ENCODE data around the gene GET3.
A peak's percentile ranks its signal among the peaks of the same experiment; 100 is the strongest.
"Not testable (repeated sequence)": the region's sequence is repeated elsewhere in the genome, so short reads cannot be mapped to it uniquely, and the experiment has no call there.

The GET3 gene

GRCh38 chr19:12793290-12794195 lies 56.2 kb downstream of the GET3 start:
- DNase-seq = peak; percentile 95

GRCh38 chr19:12794196-12794941 lies 57.1 kb downstream of the GET3 start:
- peak; percentile 50 for DNase-seq

DNA sequence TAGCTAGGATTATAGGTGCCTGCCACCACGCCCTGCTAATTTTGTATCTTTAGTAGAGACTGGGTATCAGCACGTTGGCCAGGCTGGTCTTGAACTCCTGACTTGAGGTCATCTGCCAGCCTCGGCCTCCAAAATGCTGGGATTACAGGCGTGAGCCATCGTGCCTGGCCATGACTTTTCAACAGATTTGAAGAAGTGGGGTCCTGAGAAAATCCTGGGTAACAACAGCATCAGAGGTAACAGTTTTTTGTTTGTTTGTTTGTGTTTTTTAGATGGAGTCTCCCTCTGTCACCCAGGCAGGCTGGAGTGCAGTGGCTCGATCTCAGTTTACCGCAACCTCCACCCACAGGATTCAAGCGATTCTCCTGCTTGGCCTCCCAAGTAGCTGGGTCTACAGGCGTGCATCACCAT lies 57.7 kb downstream of the GET3 start:
- DNase-seq = no peak

DNA sequence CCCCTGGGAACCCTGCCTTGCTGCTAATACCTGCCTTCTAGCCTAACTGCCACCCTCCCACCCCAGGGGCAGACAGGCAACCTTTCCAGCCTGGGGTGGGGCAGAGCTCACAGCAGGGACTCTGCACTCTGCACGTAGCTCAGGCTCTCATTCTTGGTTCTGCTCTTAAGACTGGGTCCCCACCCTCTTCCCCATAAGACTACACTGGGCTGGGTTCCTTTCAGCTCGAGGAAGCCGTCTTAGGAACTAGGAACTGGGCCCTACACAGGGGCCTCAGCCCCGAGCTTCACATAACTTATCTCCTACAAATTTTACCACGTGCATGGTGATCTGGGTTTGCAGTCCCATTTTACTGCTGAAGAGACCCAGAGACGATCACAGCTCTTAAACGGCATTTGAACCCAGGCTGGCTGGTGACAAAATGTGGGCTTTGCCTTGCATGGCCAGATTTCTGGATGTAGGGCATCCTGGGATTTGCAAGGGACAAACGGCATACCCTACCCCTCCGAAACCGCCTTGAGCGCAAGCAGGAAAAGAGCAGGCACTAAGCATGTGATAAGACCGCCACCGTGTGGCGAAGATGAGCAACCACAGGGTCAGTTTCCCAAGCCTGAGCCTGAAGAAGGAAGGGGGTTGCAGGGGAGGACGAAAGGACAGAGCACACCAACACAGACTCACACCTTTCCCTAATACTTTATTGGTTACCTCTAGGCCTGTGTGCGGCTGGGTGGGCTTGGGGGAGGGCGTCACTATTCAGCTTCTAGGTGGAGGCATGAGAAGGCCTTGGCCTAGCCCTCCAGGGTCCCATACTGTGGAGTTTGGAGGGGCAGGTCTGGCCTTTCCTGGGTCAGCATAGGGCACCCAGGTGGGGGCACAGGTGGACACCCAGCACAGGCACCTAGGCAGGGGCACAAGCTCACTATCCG lies 59.1 kb downstream of the GET3 start:
- DNase-seq = peak; percentile 86

DNA sequence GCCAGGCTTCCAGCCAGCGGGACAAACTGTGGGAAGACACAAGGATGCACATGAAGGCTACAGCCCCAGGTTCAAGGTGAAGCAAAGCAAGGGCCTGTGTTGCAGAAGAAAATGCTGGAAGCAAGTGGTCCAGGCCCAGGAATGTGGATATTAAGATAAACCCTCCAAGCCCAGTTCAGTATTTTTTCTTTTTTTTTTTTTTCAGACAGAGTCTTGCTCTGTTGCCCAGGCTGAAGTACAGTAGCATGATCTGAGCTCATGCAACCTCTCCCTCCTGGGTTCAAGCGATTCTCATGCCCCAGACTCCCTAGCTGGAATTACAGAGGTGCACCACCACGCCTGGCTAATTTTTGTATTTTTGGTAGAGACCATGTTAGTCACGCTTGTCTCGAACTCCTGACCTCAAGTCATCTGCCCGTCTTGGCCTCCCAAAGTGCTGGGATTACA lies 59.9 kb downstream of the GET3 start:
- DNase-seq = no peak

DNA sequence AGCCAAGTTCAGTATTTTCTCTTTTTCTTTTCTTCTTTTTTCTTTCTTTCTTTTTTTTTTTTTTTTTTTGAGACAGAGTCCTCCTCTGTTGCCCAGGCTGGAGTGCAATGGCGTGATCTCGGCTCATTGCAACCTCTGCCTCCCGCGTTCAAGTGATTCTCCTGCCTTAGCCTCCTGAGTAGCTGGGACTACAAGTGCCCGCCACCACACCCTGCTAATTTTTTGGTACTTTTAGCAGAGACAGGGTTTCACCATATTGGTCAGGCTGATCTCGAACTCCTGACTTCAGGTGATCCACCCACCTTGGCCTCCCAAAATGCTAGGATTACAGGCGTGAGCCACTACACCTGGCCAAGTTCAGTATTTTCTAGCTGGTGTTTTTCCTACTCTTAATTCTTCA lies 60.3 kb downstream of the GET3 start:
- not testable (repeated sequence) for DNase-seq

Measured in DMS53 (cell line).